AG04449 (cell line): ENCODE results near the gene MAP3K4.

ENCODE experiments used
- CTCF ChIA-PET: fragments of 350-600 bp; formaldehyde crosslinking; extraction: SDS; loops from one replicate; lab custom pipeline; 2021; ENCODE audit warnings: antibody characterized with exemption; lab: Yijun Ruan, JAX
- POLR2A ChIA-PET: fragments of 400-600, 350-600 bp; formaldehyde crosslinking; extraction: SDS; loops from one replicate; lab custom pipeline; 2020; ENCODE audit warnings: antibody characterized with exemption, inconsistent platforms; lab: Yijun Ruan, JAX
- DNase-seq: peaks from one replicate; pipeline ENCODE4 v3.0.0-alpha.2; 2010; ENCODE audit warnings: low read depth, low spot score
- H3K4me3 ChIP-seq: 2 replicates; pipeline ENCODE4 v1.5.1; 2011; ENCODE audit warnings: low read depth, mild to moderate bottlenecking, control low read depth, low read length
- TF ChIP-seq, protein P1 (sequence below): IDR thresholded peaks from one replicate; pipeline ENCODE4 v1.5.1; 2011; ENCODE audit warnings: mild to moderate bottlenecking, moderate library complexity, low read length, control low read depth, inconsistent platforms; ENCODE audit not compliant: insufficient read depth; ENCODE audit errors: missing control alignments

The MAP3K4 gene

DNA sequence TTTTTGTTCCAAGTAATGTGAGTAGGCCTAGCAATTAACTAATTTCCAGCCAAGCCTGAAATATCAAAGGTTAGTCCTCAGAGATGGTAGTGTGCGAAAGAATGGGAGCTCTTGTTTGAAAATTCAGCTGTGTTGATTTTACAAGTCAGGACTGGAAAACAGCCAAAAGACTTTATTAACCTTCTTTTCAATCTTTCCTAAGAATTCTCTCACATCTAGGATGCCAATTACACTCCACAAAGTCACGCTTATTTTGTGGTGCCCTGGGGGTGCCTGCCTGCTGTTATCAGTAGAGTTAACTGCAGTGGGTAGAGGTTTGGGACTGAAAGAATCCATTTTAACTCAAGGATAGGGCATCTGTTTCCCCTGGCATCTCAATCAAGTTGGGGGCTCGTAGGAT, 30.7 kb upstream of the MAP3K4 start:
- DNase-seq: no peak
- ChIA-PET CTCF (interaction anchor here (0.9 kb wide), 1 partner anchor 22 kb away, joined by 3 read pairs; no protein-coding TSS in a partner anchor), POLR2A (no interaction called here)

DNA sequence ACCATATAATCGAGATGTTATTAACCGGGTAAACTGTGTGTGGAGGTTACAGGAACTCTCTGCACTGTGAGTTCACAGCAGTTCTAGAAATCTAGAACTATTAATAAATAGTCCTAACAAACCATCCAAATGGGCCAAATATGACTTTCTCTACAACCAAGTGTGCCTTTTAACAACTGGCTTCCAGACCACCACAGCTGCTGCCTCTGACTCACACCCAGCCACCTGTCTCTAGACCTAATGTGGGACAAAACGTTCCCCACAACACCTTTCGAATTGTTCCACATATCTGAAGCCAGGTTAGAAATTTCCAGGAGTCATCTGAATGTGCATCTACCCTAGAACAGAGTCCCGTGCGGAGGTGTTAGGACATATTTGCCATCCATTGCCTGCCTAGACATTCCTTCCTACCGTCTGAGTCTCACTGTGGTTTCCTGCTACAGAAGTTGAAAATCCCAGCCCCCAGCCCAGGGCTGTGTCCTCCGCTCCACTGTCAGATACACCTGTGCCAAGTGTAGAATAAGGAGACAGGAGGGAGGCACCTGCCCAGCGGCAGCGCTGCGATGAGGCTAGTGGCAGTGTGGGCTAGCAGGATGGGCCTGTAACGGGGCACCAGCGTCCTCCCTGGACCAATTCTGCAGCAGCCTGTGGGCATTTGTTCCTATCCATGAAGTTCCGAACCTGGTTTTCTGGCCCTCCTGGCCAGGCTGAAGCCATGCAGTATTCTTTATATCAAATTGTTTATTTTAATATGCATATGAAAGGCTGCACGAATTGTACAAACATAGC, 28.5 kb upstream of the MAP3K4 start:
- ChIA-PET CTCF (no interaction called here), POLR2A (no interaction called here)
- no peak for DNase-seq
- TF ChIP-seq, protein P1, sequence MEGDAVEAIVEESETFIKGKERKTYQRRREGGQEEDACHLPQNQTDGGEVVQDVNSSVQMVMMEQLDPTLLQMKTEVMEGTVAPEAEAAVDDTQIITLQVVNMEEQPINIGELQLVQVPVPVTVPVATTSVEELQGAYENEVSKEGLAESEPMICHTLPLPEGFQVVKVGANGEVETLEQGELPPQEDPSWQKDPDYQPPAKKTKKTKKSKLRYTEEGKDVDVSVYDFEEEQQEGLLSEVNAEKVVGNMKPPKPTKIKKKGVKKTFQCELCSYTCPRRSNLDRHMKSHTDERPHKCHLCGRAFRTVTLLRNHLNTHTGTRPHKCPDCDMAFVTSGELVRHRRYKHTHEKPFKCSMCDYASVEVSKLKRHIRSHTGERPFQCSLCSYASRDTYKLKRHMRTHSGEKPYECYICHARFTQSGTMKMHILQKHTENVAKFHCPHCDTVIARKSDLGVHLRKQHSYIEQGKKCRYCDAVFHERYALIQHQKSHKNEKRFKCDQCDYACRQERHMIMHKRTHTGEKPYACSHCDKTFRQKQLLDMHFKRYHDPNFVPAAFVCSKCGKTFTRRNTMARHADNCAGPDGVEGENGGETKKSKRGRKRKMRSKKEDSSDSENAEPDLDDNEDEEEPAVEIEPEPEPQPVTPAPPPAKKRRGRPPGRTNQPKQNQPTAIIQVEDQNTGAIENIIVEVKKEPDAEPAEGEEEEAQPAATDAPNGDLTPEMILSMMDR: no peak
- H3K4me3 ChIP-seq: no peak overlapping the region

More for the DNA sequence above, 30.7 kb upstream of the MAP3K4 start:
- H3K4me3 ChIP-seq: no peak overlapping the region
- TF ChIP-seq, protein P1: no peak

DNA sequence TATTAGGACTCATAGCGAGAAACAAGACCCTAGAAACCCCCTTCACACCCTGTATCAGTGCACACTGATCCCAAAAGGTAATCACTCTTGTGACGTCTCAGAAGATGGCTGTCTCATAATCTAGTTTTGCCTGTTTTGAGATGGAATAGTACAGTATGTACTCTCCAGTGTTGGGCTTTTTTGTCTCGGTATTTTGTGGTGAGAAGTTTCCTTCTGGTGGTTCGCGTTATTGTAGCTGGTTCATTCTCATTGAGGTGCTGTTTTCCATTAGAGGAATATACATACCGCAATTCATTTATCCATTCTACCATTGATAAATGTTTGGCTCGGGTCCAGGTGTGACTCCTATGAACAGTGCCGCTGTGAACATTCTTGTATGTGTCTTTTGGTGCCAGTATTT, 27.9 kb upstream of the MAP3K4 start:
- ChIA-PET CTCF (interaction anchor here (1.4 kb wide), 1 partner anchor 32 kb away, joined by 3 read pairs; no protein-coding TSS in a partner anchor), POLR2A (no interaction called here)

DNA sequence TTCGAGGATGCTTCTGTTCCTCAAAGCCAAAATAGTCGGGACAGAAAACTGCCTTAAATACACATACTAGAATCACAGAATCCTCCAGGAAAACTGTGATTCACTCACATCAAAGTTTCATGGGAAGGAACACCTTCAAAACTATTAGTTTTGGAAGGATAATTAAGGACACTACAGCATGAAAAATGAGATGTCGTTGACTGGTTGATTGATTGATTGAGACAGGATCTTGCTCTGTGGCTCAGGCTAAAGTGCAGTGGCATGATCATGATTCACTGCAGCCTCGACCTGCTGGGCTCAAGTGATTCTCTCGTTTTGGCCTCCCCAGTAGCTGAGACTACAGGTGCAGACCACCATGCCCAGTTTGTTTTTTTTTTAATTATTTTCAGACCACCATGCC, 25.7 kb upstream of the MAP3K4 start:
- POLR2A ChIA-PET: no interaction called here

More for the DNA sequence above, 27.9 kb upstream of the MAP3K4 start:
- TF ChIP-seq, protein P1: no peak
- DNase-seq: no peak
- H3K4me3 ChIP-seq: no peak overlapping the region

DNA sequence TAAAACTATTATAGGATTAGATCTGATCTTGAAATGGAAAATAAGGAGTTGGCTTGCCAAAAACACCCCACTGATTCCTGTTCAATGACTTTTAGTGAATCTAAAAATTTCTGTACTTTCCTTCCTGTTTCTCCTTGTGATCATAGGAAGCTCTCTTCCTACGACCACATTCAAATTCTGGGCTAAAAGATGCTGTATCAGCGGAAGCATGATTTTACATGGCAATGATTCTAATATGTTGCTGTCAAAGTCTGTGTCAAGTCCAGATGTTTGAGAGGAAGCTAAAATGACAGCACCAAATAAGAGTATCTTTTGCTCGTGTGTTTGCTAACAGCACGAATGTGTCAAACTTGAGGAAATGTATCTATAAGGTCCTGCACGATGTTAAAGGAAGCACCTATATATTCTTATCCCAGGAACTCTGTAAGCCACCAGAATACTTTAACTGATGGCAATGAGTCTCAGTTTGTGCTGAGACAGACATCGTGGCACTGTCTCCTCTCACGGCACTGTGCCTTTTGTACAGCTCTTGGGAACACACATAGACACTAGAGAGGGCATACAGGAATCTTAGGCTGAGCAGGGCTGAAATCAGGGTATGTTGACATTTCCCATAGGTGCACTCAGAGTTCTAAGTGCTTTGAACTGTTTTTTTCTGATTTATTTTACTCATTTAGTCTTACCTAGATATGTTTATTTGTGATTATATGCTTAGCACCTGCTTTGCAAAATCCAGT, 24.9 kb upstream of the MAP3K4 start:
- ChIA-PET CTCF (interaction anchor here (0.9 to 3.0 kb wide), 2 partner anchors 16 to 36 kb away, joined by 3 to 9 read pairs; no protein-coding TSS in a partner anchor), POLR2A (no interaction called here)
- DNase-seq: no peak

More for the DNA sequence above, 25.7 kb upstream of the MAP3K4 start:
- no peak for DNase-seq
- TF ChIP-seq, protein P1: no peak
- H3K4me3 ChIP-seq: no peak overlapping the region
- CTCF ChIA-PET: interaction anchor here (0.9 to 3.0 kb wide), 2 partner anchors 15 to 35 kb away, joined by 3 to 9 read pairs; no protein-coding TSS in a partner anchor

More for the DNA sequence above, 24.9 kb upstream of the MAP3K4 start:
- H3K4me3 ChIP-seq: no peak overlapping the region
- TF ChIP-seq, protein P1: no peak
